ENCODE data around the gene MEGF6.

The MEGF6 gene

GRCh38 chr1:3492545-3493246, 118.6 kb downstream of the MEGF6 start:
- Histone ChIP-seq H2AK5ac (ENCODE audit: low read length, severe bottlenecking) (no peak overlapping the region), H3K4me2 (ENCODE audit: low read length, poor library complexity, severe bottlenecking) (no peak overlapping the region), H3K4ac (ENCODE audit: low read depth in 1 of 2, low read length in 2 of 2) (no peak overlapping the region), H3K14ac (ENCODE audit: low read length in 2 of 2) (no peak overlapping the region), H3K4me3 (ENCODE audit: insufficient read depth in 1 of 2, low read depth in 1 of 2, low read length in 2 of 2) (no peak overlapping the region), H2AFZ (ENCODE audit: low read depth, low read length) (no peak overlapping the region), H2BK120ac (ENCODE audit: low read depth, low read length) (no peak overlapping the region), H3K9me3 (ENCODE audit: control insufficient read depth, low read length) (peaks cover 12% of the 10 kb centered on the region), H3K36me3 (ENCODE audit: control insufficient read depth in 1 of 2, insufficient read depth in 2 of 2, low read depth in 1 of 2, low read length in 2 of 2) (peaks cover 7 to 12% of the 10 kb centered on the region in 2 experiments), H3K9ac (ENCODE audit: low read length) (no peak overlapping the region), H3K23ac (ENCODE audit: low read length in 2 of 2) (no peak overlapping the region), H3K27ac (ENCODE audit: low read length, poor library complexity, severe bottlenecking) (no peak overlapping the region), H3K4me1 (ENCODE audit: control insufficient read depth, insufficient read depth, low read depth, low read length) (peaks cover 36% of the 10 kb centered on the region), H2BK12ac (ENCODE audit: low read length in 2 of 2) (no peak overlapping the region), H3K27me3 (ENCODE audit: control insufficient read depth in 1 of 2, insufficient read depth in 1 of 2, low read length in 2 of 2) (peaks cover 4 to 8% of the 10 kb centered on the region in 2 experiments), H4K91ac (ENCODE audit: low read length) (peak overlapping the region; percentile 25), H4K8ac (ENCODE audit: low read length) (no peak overlapping the region), H3K79me1 (replicated peaks; ENCODE audit: low read length, poor library complexity, severe bottlenecking) (no peaks in the 10 kb centered on the region), H3K18ac (ENCODE audit: low read depth in 1 of 2, low read length in 2 of 2) (no peak overlapping the region), H2BK15ac (ENCODE audit: low read depth, poor library complexity, severe bottlenecking) (no peak overlapping the region), H2BK5ac (ENCODE audit: low read depth, low read length, poor library complexity, severe bottlenecking) (no peak overlapping the region)
- DNase-seq: no peak
- WGBS: 85% methylated on average over 17 of the region's 17 CpGs

GRCh38 chr1:3491291-3492246, 119.7 kb downstream of the MEGF6 start:
- no peak overlapping the region for H3K27ac ChIP-seq (ENCODE audit: low read length, poor library complexity, severe bottlenecking)
- peaks cover 25% of the 10 kb centered on the region for H3K4me1 ChIP-seq (ENCODE audit: control insufficient read depth, insufficient read depth, low read depth, low read length)
- peak overlapping the region in 1 of 2 experiments; percentile 35 for H3K23ac ChIP-seq (ENCODE audit: low read length in 2 of 2)
- H2BK15ac ChIP-seq (ENCODE audit: low read depth, poor library complexity, severe bottlenecking): no peak overlapping the region
- H3K27me3 ChIP-seq (ENCODE audit: control insufficient read depth in 1 of 2, insufficient read depth in 1 of 2, low read length in 2 of 2): peaks cover 4 to 8% of the 10 kb centered on the region in 2 experiments
- 45% methylated on average over 36 of the region's 41 CpGs for WGBS
- H2BK5ac ChIP-seq (ENCODE audit: low read depth, low read length, poor library complexity, severe bottlenecking): no peak overlapping the region
- peaks cover 12% of the 10 kb centered on the region for H3K9me3 ChIP-seq (ENCODE audit: control insufficient read depth, low read length)
- H3K4ac ChIP-seq (ENCODE audit: low read depth in 1 of 2, low read length in 2 of 2): no peak overlapping the region
- no peak overlapping the region for H4K8ac ChIP-seq (ENCODE audit: low read length)
- no peak overlapping the region for H2AK5ac ChIP-seq (ENCODE audit: low read length, severe bottlenecking)
- H3K4me2 ChIP-seq (ENCODE audit: low read length, poor library complexity, severe bottlenecking): peak overlapping the region; percentile 23
- H3K4me3 ChIP-seq (ENCODE audit: insufficient read depth in 1 of 2, low read depth in 1 of 2, low read length in 2 of 2): no peak overlapping the region
- no peak overlapping the region for H3K9ac ChIP-seq (ENCODE audit: low read length)
- DNase-seq: peak; percentile 47
- H3K36me3 ChIP-seq (ENCODE audit: control insufficient read depth in 1 of 2, insufficient read depth in 2 of 2, low read depth in 1 of 2, low read length in 2 of 2): peaks cover 7 to 12% of the 10 kb centered on the region in 2 experiments
- H4K91ac ChIP-seq (ENCODE audit: low read length): peak overlapping the region; percentile 5
- H3K79me1 ChIP-seq (replicated peaks; ENCODE audit: low read length, poor library complexity, severe bottlenecking): no peaks in the 10 kb centered on the region
- H3K14ac ChIP-seq (ENCODE audit: low read length in 2 of 2): peak overlapping the region in 1 of 2 experiments; percentile 14
- H2AFZ ChIP-seq (ENCODE audit: low read depth, low read length): no peak overlapping the region
- H2BK120ac ChIP-seq (ENCODE audit: low read depth, low read length): no peak overlapping the region
- no peak overlapping the region for H2BK12ac ChIP-seq (ENCODE audit: low read length in 2 of 2)
- H3K18ac ChIP-seq (ENCODE audit: low read depth in 1 of 2, low read length in 2 of 2): peak overlapping the region in 1 of 2 experiments; percentile 14

GRCh38 chr1:3490046-3490745, 121.1 kb downstream of the MEGF6 start:
- H2BK15ac ChIP-seq (ENCODE audit: low read depth, poor library complexity, severe bottlenecking): no peak overlapping the region
- H2AK5ac ChIP-seq (ENCODE audit: low read length, severe bottlenecking): no peak overlapping the region
- H3K9ac ChIP-seq (ENCODE audit: low read length): no peak overlapping the region
- no peaks in the 10 kb centered on the region for H3K79me1 ChIP-seq (replicated peaks; ENCODE audit: low read length, poor library complexity, severe bottlenecking)
- no peak overlapping the region for H3K4me3 ChIP-seq (ENCODE audit: insufficient read depth in 1 of 2, low read depth in 1 of 2, low read length in 2 of 2)
- H3K9me3 ChIP-seq (ENCODE audit: control insufficient read depth, low read length): peaks cover 12% of the 10 kb centered on the region
- no peak overlapping the region for H2AFZ ChIP-seq (ENCODE audit: low read depth, low read length)
- no peak overlapping the region for H3K14ac ChIP-seq (ENCODE audit: low read length in 2 of 2)
- H3K23ac ChIP-seq (ENCODE audit: low read length in 2 of 2): no peak overlapping the region
- 88% methylated on average over 18 of the region's 23 CpGs for WGBS
- H2BK120ac ChIP-seq (ENCODE audit: low read depth, low read length): no peak overlapping the region
- H3K4me1 ChIP-seq (ENCODE audit: control insufficient read depth, insufficient read depth, low read depth, low read length): peaks cover 12% of the 10 kb centered on the region
- no peak overlapping the region for H4K91ac ChIP-seq (ENCODE audit: low read length)
- H2BK5ac ChIP-seq (ENCODE audit: low read depth, low read length, poor library complexity, severe bottlenecking): no peak overlapping the region
- no peak overlapping the region for H4K8ac ChIP-seq (ENCODE audit: low read length)
- H3K4ac ChIP-seq (ENCODE audit: low read depth in 1 of 2, low read length in 2 of 2): no peak overlapping the region
- no peak overlapping the region for H3K4me2 ChIP-seq (ENCODE audit: low read length, poor library complexity, severe bottlenecking)
- no peak for DNase-seq
- H3K18ac ChIP-seq (ENCODE audit: low read depth in 1 of 2, low read length in 2 of 2): no peak overlapping the region
- peaks cover 4 to 10% of the 10 kb centered on the region in 2 experiments for H3K27me3 ChIP-seq (ENCODE audit: control insufficient read depth in 1 of 2, insufficient read depth in 1 of 2, low read length in 2 of 2)
- H3K27ac ChIP-seq (ENCODE audit: low read length, poor library complexity, severe bottlenecking): no peak overlapping the region
- H3K36me3 ChIP-seq (ENCODE audit: control insufficient read depth in 1 of 2, insufficient read depth in 2 of 2, low read depth in 1 of 2, low read length in 2 of 2): peaks cover 7 to 12% of the 10 kb centered on the region in 2 experiments
- H2BK12ac ChIP-seq (ENCODE audit: low read length in 2 of 2): no peak overlapping the region
